GM11168 (cell line): ENCODE data around the gene CLDN34.

ENCODE experiments used
- in situ Hi-C: fragments of 300-500 bp; cut with MboI; formaldehyde crosslinking; loops from one replicate; pipeline ENCODE4 v1.12.0; 2022; ENCODE audit warnings: low sequenced_read_pairs; ENCODE audit not compliant: unreplicated experiment

The CLDN34 gene

DNA sequence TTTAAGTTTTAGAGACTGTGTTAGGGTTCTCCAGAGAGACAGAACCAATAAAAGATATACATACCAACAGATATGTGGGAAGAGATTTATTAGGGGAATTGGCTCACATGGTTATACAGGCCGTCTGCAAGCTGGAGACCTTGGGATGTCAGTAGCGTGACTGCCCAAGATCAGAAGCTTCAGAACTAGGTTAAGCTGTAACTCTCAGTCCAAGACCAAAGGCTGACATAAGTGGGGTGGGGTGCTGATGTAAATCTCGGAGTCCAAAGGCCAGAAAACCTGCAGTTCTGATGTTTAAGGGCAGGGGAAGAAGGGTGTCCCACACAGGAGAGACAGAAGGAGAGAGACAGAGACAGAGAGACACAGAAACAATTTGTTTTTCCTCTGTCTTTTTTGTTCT lies 10.5 kb downstream of the CLDN34 start:
- in situ Hi-C loops: loop anchor here (25.0 kb wide), 1 partner anchor 90 kb away; no protein-coding TSS in a partner anchor

DNA sequence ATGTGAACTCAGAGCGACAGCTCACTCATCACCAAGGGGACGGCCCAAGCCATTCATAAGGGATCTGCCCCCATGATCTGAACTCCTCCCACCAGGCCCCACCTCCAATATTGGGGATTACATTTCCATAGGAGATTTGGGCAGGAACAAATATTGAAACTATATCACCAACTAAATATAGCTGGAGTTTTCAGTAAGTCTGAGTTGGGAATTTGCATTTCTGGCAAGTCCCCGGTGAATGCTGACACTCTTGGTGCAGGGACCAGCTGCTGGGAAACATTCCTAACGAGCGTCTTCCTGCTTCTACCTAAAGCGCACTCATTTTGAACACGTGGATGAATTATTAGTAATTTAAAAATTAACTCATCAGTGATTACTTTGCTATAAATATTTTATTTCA lies 13.2 kb downstream of the CLDN34 start:
- in situ Hi-C loops: loop anchor here (25.0 kb wide), 1 partner anchor 93 kb away; no protein-coding TSS in a partner anchor

DNA sequence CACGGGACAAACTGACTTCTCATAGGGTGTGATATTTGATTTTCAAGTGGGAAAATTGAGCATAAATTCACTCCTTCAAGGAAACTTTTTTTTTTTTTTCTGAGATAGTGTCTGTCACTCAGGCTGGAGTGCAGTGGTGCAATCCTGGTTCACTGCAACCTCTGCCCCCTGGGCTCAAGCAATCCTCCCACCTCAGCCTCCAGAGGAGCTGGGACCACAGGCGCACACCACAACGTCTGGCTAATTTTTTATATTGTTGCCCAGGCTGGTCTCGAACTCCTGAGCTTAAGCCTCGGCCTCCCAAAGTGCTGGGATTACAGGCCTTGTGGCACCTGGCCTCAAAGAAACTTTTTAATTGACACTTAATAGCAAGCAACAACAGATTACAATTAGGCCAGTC lies 13.8 kb downstream of the CLDN34 start:
- in situ Hi-C loops: loop anchor here (25.0 kb wide), 1 partner anchor 94 kb away; no protein-coding TSS in a partner anchor

DNA sequence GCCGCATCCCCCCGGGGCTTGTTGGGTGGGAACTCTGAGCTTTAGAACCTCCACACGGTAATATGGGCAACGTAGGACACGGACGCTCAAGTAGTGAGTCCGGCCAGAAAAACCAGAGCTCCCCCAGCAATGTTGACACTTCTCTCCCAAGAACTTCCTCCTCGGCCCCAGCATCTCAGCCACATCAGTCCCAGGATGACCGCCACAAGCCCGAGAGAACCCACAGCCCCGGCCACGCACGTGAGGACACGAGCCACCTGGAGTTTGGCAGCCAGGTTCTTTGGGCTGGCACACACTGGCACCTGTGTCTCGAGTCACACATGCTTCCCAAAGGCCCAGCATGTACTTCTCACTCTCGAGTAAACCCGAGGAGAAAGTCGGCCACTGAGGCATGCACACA lies 16.3 kb downstream of the CLDN34 start:
- in situ Hi-C loops: loop anchor here (25.0 kb wide), 1 partner anchor 96 kb away; no protein-coding TSS in a partner anchor

DNA sequence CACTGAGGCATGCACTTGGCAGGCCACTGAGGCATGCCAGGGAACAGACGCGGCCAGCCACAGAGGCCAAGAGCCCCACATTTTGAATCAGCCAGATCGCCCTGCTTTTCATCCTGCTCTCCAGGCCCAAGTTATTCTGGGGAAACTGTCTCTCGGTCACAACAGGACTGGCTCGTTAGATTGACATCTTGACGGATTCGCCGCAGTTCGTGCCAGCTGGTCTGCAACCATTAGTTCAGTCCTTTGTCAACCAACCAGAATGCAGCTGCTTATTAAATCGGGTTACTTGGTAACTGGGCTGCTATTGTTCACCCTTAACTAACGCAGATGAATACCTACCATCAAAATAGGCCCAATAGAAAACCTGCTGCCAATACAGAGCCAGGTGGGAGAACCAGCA lies 16.7 kb downstream of the CLDN34 start:
- in situ Hi-C loops: loop anchor here (25.0 kb wide), 1 partner anchor 97 kb away; no protein-coding TSS in a partner anchor

DNA sequence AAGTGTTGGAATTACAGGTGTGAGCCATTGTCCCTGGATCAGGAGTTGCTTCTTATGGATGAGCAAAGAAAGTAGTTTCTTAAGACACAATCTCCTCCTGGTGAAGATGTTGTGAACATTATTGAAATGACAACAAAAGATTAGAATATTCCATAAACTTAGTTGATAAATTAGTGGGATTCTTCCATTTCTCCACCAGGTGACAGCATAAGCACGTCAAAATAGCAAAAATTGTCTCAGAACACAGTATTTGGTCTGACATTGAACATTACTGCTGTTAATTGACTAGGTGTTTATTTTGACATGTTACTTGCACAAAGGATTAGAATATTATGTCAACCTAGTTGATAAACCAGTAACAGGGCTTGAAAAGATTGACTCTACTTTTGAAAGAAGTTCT lies 21.6 kb downstream of the CLDN34 start:
- in situ Hi-C loops: loop anchor here (25.0 kb wide), 1 partner anchor 101 kb away; no protein-coding TSS in a partner anchor

DNA sequence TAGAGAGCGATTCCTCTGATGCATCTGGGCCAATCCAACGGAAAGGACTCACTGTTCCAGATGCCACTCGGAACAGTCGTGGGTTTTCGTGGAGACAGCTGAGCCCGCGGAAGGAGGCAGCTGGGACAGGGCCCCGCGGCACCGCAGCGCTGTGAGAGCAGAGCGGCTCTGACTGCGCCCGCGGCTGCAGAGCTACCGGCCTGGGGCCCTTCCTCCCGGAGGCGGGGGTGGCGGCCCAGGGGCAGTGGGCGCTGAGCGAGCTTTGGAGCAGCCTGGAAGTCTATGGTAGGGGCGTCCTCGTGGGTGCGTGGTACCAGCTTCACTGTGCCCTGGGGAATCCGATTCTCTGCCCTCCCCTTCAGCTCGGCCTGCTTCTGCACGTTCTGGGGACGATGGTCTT lies 24.9 kb downstream of the CLDN34 start:
- in situ Hi-C loops: loop anchor here (25.0 kb wide), 1 partner anchor 105 kb away; no protein-coding TSS in a partner anchor

DNA sequence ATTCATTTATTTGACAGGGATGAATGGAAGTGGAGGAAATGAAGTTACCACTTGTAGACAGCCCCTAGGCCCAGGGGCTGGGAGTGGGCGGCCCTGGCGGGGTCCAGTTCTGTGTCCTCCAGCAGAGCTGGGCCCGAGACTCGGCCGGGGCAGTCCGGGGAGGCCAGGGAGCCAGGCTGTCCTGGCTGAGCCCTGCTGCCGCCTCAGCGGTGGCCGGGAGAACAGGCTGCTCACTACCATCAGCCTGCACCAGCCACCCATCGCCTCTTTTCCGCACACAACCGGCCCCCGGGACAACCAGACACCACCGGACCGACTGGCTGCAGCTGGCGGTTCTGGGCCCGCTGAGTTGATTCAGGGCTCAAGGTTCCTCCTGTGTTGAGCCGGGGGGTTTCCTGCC lies 25.6 kb downstream of the CLDN34 start:
- in situ Hi-C loops: loop anchor here (25.0 kb wide), 1 partner anchor 105 kb away; no protein-coding TSS in a partner anchor

DNA sequence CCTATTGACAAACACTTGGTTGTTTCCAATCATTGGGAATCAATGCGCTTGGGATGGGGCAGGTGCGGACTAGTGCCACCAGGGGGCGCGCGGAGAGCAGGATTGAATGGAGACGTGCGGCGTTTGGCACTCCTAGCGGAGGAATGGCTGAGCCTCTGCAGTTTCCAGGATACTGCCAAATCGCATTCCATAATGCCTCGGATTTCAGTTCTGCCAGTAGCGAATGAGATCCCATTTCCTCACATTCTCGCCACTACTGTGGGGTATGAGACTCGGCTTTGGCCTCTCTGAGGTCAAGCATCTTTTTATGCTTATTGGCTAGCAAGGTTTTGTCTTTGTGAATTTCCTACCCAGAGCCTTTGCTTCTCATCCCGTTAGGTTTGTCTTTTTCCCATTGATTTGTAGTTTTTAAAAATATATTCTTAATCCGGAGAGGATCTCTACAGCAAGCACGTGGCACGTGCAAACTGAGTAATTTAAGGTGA lies 28.7 kb downstream of the CLDN34 start:
- in situ Hi-C loops: loop anchor here (25.0 kb wide), 1 partner anchor 109 kb away; no protein-coding TSS in a partner anchor

DNA sequence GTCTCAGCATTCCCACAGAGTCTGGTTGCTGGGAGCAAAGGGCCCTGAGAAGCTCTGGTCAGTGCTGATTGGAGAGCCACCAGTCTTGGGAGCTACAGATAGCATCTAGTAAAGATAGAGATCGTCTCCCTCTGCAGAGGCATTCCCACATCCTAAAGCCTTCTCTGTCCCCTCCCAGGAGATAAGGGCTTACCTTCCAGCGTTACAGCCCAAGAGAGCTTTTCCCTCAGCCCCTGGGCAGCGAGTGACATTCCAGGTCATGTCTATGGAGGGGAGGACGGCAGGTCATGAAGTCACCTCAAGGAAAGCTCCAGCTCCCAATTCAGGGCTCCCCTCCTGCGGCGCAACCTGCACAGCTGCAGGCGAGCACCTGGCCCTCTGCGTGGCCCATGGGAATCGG lies 29.9 kb downstream of the CLDN34 start:
- in situ Hi-C loops: loop anchor here (25.0 kb wide), 1 partner anchor 110 kb away; no protein-coding TSS in a partner anchor

DNA sequence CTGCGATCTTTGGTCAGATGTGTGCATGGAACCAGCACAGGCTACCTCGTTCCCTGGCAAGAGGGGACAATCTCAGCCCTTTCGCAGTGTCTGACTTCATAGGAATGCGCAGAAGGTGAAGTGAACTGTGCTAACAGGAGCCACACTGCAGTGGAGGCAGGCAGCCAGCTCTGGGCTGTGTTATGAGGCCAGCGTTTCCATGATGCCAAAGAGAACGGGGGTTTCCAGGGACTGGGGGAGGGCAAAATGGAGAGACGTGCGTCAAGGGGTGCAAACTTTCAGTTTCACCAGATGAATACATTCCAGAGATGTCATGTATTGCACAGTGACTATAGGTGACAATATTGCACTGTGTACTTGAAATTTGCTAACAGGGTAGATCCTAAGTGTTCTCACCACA lies 30.4 kb downstream of the CLDN34 start:
- in situ Hi-C loops: loop anchor here (25.0 kb wide), 1 partner anchor 110 kb away; no protein-coding TSS in a partner anchor

DNA sequence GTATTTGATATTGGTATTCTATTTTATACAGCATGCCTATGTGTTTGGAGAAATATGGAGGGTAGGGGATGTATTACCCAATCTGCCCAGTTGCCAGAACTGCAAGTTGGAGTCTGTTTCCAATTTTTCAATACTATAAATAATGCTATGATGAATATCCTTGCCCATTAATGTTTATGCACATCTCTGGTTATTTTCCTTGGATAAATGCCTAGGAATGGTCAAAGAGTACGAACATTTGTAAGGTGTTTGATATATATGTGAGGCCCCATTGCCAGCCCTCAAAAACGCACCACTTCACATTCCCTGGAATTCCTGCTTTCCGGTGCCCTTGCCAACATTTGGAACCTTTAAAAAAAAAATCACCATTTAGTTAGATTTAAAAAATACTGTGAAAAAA lies 34.3 kb downstream of the CLDN34 start:
- in situ Hi-C loops: no loop called here

DNA sequence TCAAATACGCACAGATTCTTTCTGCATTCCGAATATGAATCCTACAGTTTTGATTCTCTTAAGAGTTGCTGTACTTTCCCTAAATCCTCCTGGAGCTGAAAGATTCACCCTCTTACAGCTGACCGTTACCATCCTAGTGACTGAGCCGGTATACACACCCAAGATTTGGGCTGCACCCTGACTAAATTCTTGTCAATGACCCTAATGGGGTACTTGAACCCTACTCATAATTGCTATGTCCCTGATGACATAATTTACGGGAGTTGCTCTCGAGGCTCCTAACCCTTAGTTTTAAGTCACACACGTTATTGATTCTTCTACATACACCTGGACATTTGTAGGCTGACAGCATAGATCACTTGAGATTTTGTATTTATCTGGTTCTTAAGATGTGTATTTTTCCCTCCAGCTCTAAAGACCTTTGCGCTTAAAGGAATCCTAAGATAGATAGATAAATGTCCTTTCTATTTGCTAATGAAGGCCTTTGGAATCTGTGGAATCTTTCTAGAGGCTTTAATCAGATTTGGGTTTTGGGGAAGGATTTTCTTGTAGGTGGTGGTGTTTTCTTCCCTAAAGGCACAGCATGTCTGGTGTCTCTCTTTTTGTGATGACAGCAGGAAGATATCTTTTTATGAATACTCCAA lies 37.8 kb downstream of the CLDN34 start:
- in situ Hi-C loops: loop anchor here (5.0 kb wide), 1 partner anchor 102 kb away; no protein-coding TSS in a partner anchor

DNA sequence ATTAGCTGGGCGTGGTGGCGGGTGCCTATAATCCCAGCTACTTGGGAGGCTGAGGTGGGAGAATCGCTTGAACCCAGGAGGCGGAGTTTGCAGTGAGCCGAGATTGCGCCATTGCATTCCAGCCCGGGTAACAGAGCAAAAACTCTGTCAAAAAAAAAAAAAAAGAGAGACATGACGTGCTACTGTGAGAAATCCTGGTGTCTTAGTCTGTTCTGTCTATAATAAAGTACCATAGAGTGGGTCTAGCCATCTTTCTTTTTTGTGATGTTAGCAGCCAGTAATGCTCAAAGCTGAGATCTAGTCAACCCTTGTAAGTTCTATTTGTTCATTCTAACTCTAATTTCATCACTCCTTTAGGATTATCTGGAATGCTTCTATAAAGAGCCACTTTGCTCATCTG lies 38.9 kb downstream of the CLDN34 start:
- in situ Hi-C loops: loop anchor here (5.0 kb wide), 1 partner anchor 101 kb away; no protein-coding TSS in a partner anchor

DNA sequence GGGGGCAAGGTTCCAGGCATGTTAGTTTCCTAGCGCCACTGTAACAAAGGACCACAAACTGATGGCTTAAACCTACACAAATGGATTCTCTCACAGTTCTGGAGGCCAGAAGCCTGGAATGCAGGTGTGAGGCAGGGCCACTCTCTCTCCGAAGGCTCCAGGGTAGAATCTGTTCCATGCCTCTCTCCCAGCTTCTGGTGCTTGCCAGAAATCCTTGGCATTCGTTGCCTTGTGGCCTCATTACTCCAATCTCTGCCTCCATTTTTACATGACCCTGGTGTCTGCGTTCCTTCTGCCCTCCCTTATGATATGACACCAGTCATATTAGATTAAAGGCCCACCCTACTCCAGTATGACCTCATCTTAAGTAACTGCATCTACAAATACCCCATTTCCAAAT lies 39.6 kb downstream of the CLDN34 start:
- in situ Hi-C loops: loop anchor here (5.0 kb wide), 1 partner anchor 101 kb away; no protein-coding TSS in a partner anchor

DNA sequence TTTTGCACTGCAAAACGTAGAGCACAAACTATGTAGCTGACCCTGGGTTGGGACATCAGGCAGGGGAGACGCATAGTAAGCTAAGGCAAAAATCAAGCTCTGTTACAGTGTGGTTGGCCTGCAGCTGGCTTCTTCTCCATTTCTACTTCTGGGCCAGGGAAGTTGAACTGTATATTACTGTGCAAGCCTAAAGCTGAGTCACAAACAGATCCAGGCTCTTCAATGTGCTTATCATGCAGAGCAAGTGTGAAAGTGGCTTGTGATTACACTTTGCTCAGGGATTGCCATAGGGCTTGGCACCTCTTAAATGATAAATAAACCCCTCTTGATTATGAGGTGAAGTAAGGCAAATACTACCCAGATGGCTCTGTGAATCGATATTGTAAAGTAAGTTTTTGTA lies 40.5 kb downstream of the CLDN34 start:
- in situ Hi-C loops: loop anchor here (5.0 kb wide), 1 partner anchor 100 kb away; no protein-coding TSS in a partner anchor

DNA sequence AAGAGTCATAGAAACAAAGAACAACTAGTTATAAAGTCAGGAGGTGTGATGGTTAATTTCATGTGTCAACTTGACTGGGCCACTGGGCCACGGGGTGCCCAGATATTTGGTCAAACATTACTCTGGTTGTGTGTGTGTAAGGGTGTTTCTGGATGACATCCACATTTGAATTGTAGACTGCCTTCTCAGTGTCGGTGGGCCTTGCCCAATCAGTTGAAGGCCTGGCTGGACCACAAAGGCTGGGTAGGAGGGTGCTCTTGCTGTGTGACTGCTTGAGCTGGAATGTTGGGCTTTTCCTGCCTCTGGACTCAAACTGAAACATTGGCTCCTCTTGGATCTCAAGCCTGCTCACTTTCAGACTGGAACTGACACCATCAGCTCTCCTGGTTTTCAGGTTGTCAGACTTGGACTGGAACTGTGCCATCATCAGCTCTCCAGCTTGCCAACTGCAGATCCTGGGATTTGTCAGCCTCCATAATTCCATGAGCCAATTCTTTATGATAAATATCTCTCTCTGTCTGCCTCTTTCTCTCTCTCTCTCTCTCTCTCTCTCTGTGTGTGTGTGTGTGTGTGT lies 41.4 kb downstream of the CLDN34 start:
- in situ Hi-C loops: loop anchor here (5.0 kb wide), 1 partner anchor 99 kb away; no protein-coding TSS in a partner anchor

DNA sequence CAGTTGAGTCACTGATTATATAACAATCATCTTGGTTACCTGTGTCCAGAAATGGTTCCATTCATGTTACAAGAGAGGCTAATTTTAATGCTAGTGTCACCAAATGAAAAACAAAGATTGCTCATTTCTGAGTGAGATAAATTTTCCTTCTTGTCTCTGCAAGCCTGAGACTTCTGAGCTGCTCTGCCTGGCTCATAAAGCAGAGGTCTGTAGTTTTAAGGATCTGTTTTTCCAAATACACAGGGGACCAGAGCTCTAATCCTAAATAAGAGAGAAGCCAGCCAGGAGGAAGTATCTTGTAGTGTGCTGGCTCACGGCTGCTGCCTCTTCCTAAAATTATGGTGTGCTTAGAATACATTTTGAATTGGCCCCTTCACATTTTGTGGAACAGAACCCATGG lies 42.6 kb downstream of the CLDN34 start:
- in situ Hi-C loops: loop anchor here (5.0 kb wide), 1 partner anchor 98 kb away; no protein-coding TSS in a partner anchor

DNA sequence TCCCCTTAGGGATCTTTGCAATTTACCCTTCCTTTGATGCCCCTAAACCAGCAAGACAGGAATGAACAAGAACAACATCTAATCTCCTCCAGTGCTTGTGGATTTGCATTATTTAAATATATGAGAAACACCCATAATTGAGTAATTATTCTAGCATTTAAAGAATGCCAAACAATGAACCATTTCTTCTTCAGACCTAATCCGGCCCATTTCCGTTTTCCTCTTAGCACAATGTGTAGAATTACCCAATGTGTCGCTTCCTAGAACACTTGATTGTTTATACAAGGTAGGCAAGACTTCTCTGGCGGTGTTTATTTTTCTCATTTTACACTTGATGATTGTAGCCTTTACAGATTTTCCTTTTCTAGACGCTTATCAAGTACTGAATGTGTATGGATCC lies 43.5 kb downstream of the CLDN34 start:
- in situ Hi-C loops: no loop called here

DNA sequence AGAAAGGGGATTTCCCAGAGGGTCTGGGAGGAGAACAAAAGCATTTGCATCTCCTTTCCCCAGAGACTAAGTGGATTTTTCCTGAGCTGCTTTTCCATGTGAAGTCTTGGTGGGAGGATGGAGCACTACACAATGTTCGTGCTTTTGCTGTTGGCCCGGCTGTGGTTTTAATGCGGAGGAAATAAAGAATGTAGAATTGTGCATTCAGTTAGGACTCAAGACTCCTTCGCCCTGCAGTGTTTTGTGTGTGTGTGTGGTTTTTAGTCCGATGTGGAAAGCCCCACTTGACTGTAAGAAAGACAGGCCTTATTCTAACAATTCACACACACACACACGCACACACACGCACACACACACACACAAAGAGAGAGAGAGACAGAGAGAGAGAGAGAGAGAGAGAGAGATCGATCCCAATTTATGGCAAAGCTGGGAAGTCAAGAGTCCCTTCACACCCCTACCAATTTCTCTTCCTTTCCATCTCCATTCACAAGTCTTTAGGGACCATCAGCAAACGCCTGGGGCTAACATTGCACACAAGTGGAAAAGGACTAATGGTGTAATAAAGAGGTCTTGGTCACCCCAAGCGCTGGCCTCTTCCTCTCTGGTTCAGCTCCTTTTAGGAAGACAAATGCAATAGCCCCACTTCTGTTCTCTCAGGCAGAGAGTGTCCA lies 44.2 kb downstream of the CLDN34 start:
- in situ Hi-C loops: no loop called here
